GM12801 (cell line): ENCODE measurements around the gene CDH6.

Experiments used
- CTCF ChIP-seq: IDR thresholded peaks from one replicate; pipeline ENCODE4 v1.5.1; 2011; ENCODE audit warnings: control low read depth; ENCODE audit not compliant: insufficient read length; ENCODE audit errors: extremely low read depth

Gene CDH6

GRCh38 chr5:31197183-31197582, 3.7 kb downstream of the CDH6 start:
- TF ChIP-seq CTCF: no peak

- no peak for TF ChIP-seq CTCF
Measured at GRCh38 chr5:31204958-31205357, 11.5 kb downstream of the CDH6 start.

GRCh38 chr5:31208043-31208442, 14.6 kb downstream of the CDH6 start:
- no peak for TF ChIP-seq CTCF

GRCh38 chr5:31209334-31209733, 15.8 kb downstream of the CDH6 start:
- no peak for TF ChIP-seq CTCF

GRCh38 chr5:31211098-31211497, 17.6 kb downstream of the CDH6 start:
- no peak for TF ChIP-seq CTCF

GRCh38 chr5:31213257-31213656, 19.8 kb downstream of the CDH6 start:
- no peak for TF ChIP-seq CTCF

GRCh38 chr5:31213705-31214121, 20.2 kb downstream of the CDH6 start:
- no peak for TF ChIP-seq CTCF

GRCh38 chr5:31214229-31214628, 20.7 kb downstream of the CDH6 start:
- TF ChIP-seq CTCF: no peak
